ENCODE data around the gene INCENP. TPM values are rescaled to one million over a fixed set of nuclear protein-coding genes. Genes with fewer than 3 reads are reported as not detected.
A peak's percentile ranks its signal among the peaks of the same experiment; 100 is the strongest.

Gene INCENP
- total RNA-seq, 2 donors from 2014 or later: 15.4 to 16.7 TPM

GRCh38 chr11:62138630-62139425 lies 15.0 kb downstream of the INCENP start:
- ATAC-seq: no peak
- no peak for DNase-seq
- intact Hi-C loops (cut with DNase I): no loop called here

- DNase-seq (no peak), ATAC-seq (no peak)
- intact Hi-C loops (cut with DNase I): no loop called here
Measured at GRCh38 chr11:62139526-62140303, 15.9 kb downstream of the INCENP start.

GRCh38 chr11:62140304-62141110 lies 16.7 kb downstream of the INCENP start:
- ATAC-seq: no peak
- DNase-seq: no peak
- intact Hi-C loops (cut with DNase I): no loop called here

GRCh38 chr11:62141111-62142042 lies 17.6 kb downstream of the INCENP start:
- DNase-seq (no peak), ATAC-seq (peak in 1 of 2 donors; percentile 13)
- intact Hi-C loops (cut with DNase I): no loop called here

- no peak for ATAC-seq
- intact Hi-C loops (cut with DNase I): no loop called here
- no peak for DNase-seq
Measured at GRCh38 chr11:62142043-62142375, 18.2 kb downstream of the INCENP start.

- intact Hi-C loops (cut with DNase I): no loop called here
- DNase-seq: peak; percentile 51
- ATAC-seq: peak; percentile 71 to 97
Measured at GRCh38 chr11:62142921-62143320, 19.1 kb downstream of the INCENP start.

DNA sequence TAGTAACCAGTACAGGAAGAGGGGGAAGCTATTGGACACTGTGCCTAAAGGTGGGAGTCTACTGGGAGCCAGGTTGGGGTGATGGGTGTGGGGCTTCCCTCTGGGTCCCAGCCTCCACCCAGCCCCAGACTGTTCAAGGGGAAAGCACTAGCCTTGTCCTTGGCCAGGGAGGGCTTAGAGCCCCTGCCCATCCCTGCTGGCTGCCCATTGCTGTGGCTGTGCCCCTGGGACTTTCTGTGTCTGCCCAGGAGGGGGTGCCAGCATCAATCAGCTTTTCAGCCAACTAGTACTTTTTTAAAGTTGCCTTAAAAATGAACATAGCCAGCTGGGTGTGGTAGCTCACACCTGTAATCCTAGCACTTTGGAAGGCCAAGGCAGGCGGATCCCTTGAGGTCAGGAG lies 19.9 kb downstream of the INCENP start:
- intact Hi-C loops (cut with DNase I): no loop called here
- DNase-seq (no peak), ATAC-seq (no peak)

DNA sequence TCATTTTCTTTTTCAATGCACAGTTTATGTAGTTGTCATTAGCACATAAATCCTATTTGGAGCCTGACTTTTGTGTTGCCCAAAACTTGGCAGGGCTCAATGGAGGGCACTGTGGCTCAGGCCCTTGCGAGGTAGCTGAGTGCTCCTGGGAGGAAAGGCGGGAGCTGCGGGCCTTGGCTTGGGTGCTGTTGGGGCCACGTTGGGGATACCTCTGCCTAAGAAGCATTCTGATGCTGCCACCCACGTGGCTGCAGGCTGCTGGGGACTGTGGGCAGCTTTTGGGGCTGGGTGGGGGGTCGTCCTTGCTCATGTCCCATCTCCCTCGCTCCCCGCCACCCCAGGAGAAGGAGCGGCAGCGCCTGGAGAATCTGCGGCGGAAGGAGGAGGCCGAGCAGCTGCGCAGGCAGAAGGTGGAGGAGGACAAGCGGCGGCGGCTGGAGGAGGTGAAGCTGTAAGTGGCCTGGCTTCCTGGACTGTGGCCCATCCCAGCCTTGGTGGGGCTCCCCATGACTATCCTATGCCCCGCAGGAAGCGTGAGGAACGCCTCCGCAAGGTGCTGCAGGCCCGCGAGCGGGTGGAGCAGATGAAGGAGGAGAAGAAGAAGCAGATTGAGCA lies 20.9 kb downstream of the INCENP start:
- DNase-seq (no peak), ATAC-seq (no peak)
- intact Hi-C loops (cut with DNase I): no loop called here

GRCh38 chr11:62145261-62145871 lies 21.6 kb downstream of the INCENP start:
- intact Hi-C loops (cut with DNase I): no loop called here
- ATAC-seq: no peak
- DNase-seq: no peak

GRCh38 chr11:62146476-62147200 lies 22.8 kb downstream of the INCENP start:
- DNase-seq (no peak), ATAC-seq (no peak)

GRCh38 chr11:62147545-62147944 lies 23.7 kb downstream of the INCENP start:
- no peak for DNase-seq
- ATAC-seq: no peak
- intact Hi-C loops (cut with DNase I): no loop called here

More at GRCh38 chr11:62146476-62147200, 22.8 kb downstream of the INCENP start:
- intact Hi-C loops (cut with DNase I): no loop called here

DNA sequence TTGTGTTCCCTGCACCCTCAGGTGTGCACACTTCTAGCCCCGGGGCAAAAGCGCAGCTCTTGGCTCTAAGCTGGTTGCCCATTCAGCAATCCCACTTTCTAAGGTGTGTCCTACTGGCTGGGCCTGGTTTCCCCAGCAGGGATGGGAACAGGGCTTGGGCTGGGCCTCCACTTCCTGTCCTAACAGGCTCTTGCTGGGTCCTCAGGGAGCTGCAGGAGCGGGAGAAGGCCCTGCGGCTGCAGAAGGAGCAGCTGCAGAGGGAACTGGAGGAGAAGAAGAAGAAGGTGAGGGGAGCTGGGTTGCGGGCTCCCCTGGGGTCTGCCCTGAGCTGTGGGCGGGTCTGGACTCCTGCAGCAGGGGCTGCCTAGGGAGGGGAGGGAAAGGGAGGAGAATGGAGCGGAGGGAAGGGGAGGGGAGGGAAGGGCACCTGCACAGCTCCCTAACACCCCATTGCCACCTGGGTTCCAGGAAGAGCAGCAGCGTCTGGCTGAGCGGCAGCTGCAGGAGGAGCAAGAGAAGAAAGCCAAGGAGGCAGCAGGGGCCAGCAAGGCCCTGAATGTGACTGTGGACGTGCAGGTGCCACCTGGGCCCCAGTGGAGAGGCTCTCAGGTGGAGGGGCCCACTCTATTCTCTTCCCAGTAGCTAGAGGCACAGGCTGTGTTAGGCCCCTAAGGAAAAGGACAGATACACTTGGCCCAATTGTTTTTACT lies 24.6 kb downstream of the INCENP start:
- ATAC-seq (no peak), DNase-seq (no peak)
- intact Hi-C loops (cut with DNase I): no loop called here

DNA sequence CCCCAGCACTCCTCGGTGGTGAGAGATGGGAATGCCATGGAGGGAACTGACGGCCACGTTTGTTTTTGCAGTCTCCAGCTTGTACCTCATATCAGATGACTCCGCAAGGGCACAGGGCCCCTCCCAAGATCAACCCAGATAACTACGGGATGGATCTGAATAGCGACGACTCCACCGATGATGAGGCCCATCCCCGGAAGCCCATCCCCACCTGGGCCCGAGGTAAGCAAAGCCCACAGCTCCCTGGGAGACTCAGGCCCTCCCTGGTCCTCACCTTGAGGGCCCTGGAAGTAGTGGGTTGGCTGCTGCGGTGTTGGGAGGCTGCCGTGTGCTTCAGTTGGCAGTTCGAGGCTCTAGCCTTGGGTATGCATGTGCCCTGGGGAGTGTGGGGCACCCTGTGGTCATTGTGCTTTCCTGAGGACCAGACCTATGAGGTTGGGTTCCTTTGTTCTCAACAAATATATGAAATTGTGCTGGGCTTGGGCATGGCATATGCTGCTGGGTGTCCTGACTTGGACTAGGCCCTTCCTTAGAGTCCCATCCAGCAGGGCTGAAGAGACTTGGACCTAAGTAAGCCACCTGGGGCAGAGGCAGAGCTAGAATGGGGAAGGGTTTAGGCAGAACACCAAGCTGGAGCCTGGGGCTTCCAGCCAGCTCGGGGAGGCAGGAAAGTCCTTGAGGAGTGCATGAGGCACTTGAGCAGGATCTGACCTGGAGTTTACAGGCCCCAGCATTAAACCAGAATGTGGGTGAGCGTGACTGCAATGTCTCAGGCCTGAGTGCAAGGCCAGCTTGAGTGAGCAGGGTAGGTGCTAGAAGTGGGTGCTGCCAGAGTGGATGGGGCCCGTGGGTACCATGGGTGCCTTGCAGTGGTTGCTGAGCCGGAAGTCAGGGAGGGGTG lies 26.4 kb downstream of the INCENP start:
- DNase-seq (no peak), ATAC-seq (peak in 1 of 2 donors; percentile 7)
- intact Hi-C loops (cut with DNase I): no loop called here

DNA sequence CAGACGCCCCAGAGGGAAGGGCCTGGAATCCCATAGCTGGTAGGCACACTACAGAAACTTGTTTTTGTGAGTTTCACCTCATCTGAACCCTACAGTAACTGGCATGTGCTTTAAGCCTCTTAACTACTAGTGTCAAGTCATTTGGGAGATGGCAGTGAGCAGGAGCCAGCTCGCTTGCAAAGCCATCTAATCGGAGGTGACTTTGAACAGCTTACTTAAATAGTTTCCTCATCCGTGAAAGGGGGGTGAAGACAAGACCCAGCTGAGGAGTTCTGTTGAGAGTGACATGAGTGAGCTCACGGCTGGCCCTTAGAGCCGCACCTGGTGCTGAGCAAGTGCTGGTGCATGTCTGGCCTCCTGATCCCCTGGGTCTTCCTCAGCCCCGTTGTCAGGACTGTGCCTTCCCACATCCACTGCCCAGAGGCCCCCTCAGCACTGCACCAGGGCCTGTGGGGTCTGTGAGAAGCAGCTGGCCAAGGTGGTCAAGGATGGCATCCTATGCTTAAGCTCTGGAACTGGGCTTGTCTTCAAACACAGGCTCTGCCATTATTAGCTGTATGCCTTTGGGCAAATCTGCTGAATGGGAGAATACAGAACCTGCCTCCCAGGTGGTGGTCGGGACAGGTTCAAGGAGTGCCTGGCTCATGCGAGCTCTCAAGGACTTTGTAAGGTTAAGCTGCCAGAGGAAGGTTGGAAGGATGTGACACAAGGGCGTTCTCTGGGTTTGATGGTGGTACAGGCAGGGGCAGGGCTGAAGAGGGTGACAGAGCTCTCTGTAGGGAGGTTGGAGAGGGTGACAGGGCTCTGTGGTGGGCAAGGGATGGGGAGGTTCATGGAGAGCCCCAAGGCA lies 27.3 kb downstream of the INCENP start:
- peak in 1 of 2 donors; percentile 61 for ATAC-seq
- no peak for DNase-seq
- intact Hi-C loops (cut with DNase I): no loop called here

DNA sequence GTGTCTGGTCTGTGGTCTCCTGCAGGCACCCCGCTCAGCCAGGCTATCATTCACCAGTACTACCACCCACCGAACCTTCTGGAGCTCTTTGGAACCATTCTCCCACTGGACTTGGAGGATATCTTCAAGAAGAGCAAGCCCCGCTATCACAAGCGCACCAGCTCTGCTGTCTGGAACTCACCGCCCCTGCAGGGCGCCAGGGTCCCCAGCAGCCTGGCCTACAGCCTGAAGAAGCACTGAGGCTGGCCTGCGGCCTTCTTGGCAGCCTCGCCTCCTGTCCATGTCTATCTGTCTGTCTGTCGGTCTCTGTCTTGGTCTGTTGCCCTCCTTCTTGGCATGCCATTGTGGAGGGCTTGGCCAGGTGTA lies 27.9 kb downstream of the INCENP start:
- DNase-seq: no peak
- ATAC-seq: no peak
- intact Hi-C loops (cut with DNase I): no loop called here

Measured in left cardiac atrium (tissue), 4 donors.